Fibroblast of lung (primary cell): ENCODE measurements around the gene UNC13D. TPM values are rescaled to one million over a fixed set of nuclear protein-coding genes. Genes with fewer than 3 reads are reported as not detected.

Experiments
- DNase-seq, 2 donors: peaks; one replicate each; pipeline versions ENCODE4 v3.0.0 to v3.0.0-alpha.2; 2010; ENCODE audit warnings: low read depth in 2 of 2
- H2AFZ ChIP-seq: 2 replicates; pipeline ENCODE4 v1.5.1; 2012; ENCODE audit warnings: low read length, control low read depth, inconsistent platforms
- H3K27ac ChIP-seq: 2 replicates; pipeline ENCODE4 v1.5.1; 2011; ENCODE audit warnings: low read length, control low read depth; ENCODE audit not compliant: insufficient read depth
- H3K27me3 ChIP-seq: 2 replicates; pipeline ENCODE4 v1.5.1; 2011; ENCODE audit warnings: mild to moderate bottlenecking, low read length; ENCODE audit not compliant: control insufficient read depth, insufficient read depth
- H3K36me3 ChIP-seq: 2 replicates; pipeline ENCODE4 v1.5.1; 2011; ENCODE audit warnings: low read length; ENCODE audit not compliant: control insufficient read depth, insufficient read depth
- H3K4me1 ChIP-seq: 2 replicates; pipeline ENCODE4 v1.5.1; 2011; ENCODE audit warnings: low read length; ENCODE audit not compliant: control insufficient read depth, insufficient read depth; ENCODE audit errors: extremely low read depth
- H3K4me2 ChIP-seq: 2 replicates; pipeline ENCODE4 v1.5.1; 2011; ENCODE audit warnings: low read length, control low read depth; ENCODE audit not compliant: insufficient read depth; ENCODE audit errors: extremely low read depth
- H3K4me3 ChIP-seq, 4 experiments: fragments of 200-600 bp in 1 of 4; sonication (generic) in 1 of 4; replicated peaks in 1 of 4; 2 replicates each; pipeline ENCODE4 v1.5.1; 2011 to 2016; ENCODE audit warnings: low read length in 4 of 4, low read depth in 3 of 4, mild to moderate bottlenecking in 3 of 4, control low read depth in 2 of 4, inconsistent platforms in 1 of 4, mixed read lengths in 1 of 4; ENCODE audit not compliant: insufficient read depth in 1 of 4; ENCODE audit errors: control extremely low read depth in 1 of 4
- H3K79me2 ChIP-seq: 2 replicates; pipeline ENCODE4 v1.5.1; 2012; ENCODE audit warnings: mild to moderate bottlenecking, low read length, inconsistent platforms; ENCODE audit not compliant: control insufficient read depth, insufficient read depth
- H3K9ac ChIP-seq: 2 replicates; pipeline ENCODE4 v1.5.1; 2011; ENCODE audit warnings: mild to moderate bottlenecking, low read length, control low read depth; ENCODE audit not compliant: insufficient read depth
- H3K9me3 ChIP-seq: 2 replicates; pipeline ENCODE4 v1.5.1; 2012; ENCODE audit warnings: low read depth, low read length; ENCODE audit not compliant: control insufficient read depth, insufficient read depth
- H4K20me1 ChIP-seq: 2 replicates; pipeline ENCODE4 v1.5.1; 2011; ENCODE audit warnings: low read length; ENCODE audit not compliant: control insufficient read depth, insufficient read depth; ENCODE audit errors: extremely low read depth
- EZH2 ChIP-seq: IDR thresholded peaks from 2 replicates; pipeline ENCODE4 v1.5.1; 2012; ENCODE audit warnings: low read length, control low read depth, mild to moderate bottlenecking; ENCODE audit errors: missing control alignments
- polyA plus RNA-seq, 2 donors: library from polyadenylated mRNA; depleted of rRNA in 1 of 2; stranded (reverse) in 1 of 2; unstranded in 1 of 2; fragments of >200 nt; gene quantifications; 2 replicates each; pipeline ENCODE4 v1.2.1, GENCODE V29; 2011 to 2012; ENCODE audit warnings: missing spikeins in 1 of 2
- total RNA-seq: library from RNA; depleted of rRNA; stranded (reverse); fragments of >200 nt; gene quantifications from 2 replicates; pipeline ENCODE4 v1.2.1, GENCODE V29; 2014
- TF ChIP-seq, protein P1 (sequence below), 2 donors: IDR thresholded peaks in 1 of 2; conservative IDR thresholded peaks in 1 of 2; 1 replicate in 1 of 2; 2 replicates in 1 of 2; pipeline ENCODE4 v1.5.1; 2011 to 2012; ENCODE audit warnings: low read length in 2 of 2, control low read depth in 1 of 2, inconsistent platforms in 1 of 2, low read depth in 1 of 2, mild to moderate bottlenecking in 1 of 2

The UNC13D gene
- total and polyA plus RNA-seq, 2 donors (not counting 1 experiment from before 2014, with no cell fraction given): 0.22 to 1.5 TPM

DNA sequence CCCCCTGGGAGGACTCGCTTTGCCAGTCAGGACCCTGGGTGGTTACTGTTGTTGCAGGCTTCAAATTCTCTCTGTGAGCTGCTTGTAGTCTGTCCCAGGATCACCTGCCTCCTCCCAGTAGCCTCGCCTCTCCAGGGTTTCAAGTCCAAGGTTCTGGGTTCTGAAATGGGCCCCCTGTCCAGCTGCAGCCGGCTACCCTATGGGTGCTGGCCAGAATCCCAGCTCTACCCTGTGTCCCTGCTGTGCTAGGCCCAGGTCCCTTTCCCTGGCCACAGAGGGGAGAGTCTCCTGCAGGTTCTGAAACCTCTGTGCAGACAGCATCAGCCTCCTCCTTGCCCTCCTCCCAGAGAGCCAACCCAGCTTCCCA, 21.4 kb downstream of the UNC13D start:
- H3K9me3 ChIP-seq: no peaks in the 10 kb centered on the region
- no peak overlapping the region for H3K9ac ChIP-seq
- H3K4me1 ChIP-seq: no peaks in the 10 kb centered on the region
- H3K4me2 ChIP-seq: no peak overlapping the region
- TF ChIP-seq EZH2: no peak
- TF ChIP-seq, protein P1, sequence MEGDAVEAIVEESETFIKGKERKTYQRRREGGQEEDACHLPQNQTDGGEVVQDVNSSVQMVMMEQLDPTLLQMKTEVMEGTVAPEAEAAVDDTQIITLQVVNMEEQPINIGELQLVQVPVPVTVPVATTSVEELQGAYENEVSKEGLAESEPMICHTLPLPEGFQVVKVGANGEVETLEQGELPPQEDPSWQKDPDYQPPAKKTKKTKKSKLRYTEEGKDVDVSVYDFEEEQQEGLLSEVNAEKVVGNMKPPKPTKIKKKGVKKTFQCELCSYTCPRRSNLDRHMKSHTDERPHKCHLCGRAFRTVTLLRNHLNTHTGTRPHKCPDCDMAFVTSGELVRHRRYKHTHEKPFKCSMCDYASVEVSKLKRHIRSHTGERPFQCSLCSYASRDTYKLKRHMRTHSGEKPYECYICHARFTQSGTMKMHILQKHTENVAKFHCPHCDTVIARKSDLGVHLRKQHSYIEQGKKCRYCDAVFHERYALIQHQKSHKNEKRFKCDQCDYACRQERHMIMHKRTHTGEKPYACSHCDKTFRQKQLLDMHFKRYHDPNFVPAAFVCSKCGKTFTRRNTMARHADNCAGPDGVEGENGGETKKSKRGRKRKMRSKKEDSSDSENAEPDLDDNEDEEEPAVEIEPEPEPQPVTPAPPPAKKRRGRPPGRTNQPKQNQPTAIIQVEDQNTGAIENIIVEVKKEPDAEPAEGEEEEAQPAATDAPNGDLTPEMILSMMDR (conservative IDR thresholded peaks at IDR 0.05 in 1 of 2, IDR thresholded peaks at IDR 0.05 in 1 of 2; ENCODE audit: low read depth in 1 of 2, low read length in 2 of 2): no peak
- no peak for DNase-seq
- no peaks in the 10 kb centered on the region for H3K79me2 ChIP-seq
- H3K36me3 ChIP-seq: peaks cover 18% of the 10 kb centered on the region
- no peak overlapping the region for H2AFZ ChIP-seq
- H4K20me1 ChIP-seq: no peaks in the 10 kb centered on the region
- H3K4me3 ChIP-seq: no peak overlapping the region
- no peak overlapping the region for H3K27ac ChIP-seq
- H3K27me3 ChIP-seq: no peaks in the 10 kb centered on the region

DNA sequence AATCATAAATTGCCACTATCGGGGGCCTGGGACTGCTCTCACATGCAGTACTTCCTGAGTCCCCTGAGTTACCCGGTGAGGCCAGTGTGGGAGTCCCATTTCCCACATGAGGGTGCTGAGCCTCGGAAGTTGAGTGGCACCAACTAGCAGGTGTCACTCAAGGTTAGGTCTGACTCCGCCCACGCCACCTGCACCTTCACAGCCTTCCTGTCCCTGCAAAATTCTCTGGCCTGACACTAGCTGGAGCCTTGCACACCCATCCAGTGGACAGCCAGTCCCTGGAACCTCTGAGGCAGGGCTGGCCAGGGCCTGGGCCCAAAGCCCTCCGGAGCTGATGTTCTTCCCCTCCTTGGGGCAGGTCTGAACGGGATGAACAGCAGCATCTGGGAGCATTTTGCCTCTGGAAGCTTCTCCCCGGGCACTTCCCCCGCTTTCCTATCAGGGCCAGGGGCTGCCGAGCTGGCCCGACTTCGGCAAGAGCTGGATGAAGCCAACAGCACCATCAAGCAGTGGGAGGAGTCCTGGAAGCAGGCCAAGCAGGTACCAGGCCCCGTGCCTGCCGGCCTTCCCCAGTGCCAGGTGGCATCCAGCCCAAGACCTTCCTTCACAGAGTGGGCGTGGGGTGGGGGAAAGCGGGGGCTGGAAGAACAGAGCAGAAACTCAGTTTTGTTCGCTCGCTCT, 21.9 kb downstream of the UNC13D start:
- Histone ChIP-seq H3K4me1 (no peaks in the 10 kb centered on the region), H3K36me3 (peaks cover 18% of the 10 kb centered on the region), H2AFZ (no peak overlapping the region), H3K27me3 (no peaks in the 10 kb centered on the region), H3K4me3 (no peak overlapping the region), H3K79me2 (no peaks in the 10 kb centered on the region), H4K20me1 (no peaks in the 10 kb centered on the region), H3K9ac (no peak overlapping the region), H3K4me2 (no peak overlapping the region), H3K27ac (no peak overlapping the region), H3K9me3 (no peaks in the 10 kb centered on the region)
- no peak for TF ChIP-seq EZH2
- TF ChIP-seq, protein P1 (conservative IDR thresholded peaks at IDR 0.05 in 1 of 2, IDR thresholded peaks at IDR 0.05 in 1 of 2; ENCODE audit: low read depth in 1 of 2, low read length in 2 of 2): no peak
- DNase-seq: no peak

DNA sequence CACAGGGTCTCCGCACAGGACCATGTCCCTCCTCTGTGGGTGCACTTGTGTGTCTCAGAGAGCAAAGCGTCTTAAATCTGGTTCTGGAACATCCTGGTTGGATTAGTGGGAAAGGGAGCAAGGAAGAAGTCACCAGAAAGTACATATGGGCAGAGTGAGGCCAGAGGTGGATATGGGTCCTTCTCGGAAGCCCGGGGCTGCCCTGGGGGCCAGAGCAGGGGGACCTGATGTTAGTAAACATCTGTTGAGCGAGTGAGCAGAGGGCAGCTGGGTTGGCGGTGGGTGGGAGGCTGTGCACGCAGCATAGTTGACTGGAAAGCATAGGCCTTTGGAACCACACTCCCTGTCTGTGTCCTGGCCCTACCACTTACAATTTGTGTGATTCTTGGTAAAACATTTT, 22.7 kb downstream of the UNC13D start:
- no peak for DNase-seq
- no peak overlapping the region for H3K4me3 ChIP-seq
- no peaks in the 10 kb centered on the region for H3K27me3 ChIP-seq
- H3K79me2 ChIP-seq: no peaks in the 10 kb centered on the region
- H3K4me1 ChIP-seq: no peaks in the 10 kb centered on the region
- H2AFZ ChIP-seq: no peak overlapping the region
- no peaks in the 10 kb centered on the region for H4K20me1 ChIP-seq
- H3K9me3 ChIP-seq: no peaks in the 10 kb centered on the region
- no peak overlapping the region for H3K9ac ChIP-seq
- H3K36me3 ChIP-seq: peaks cover 19% of the 10 kb centered on the region
- H3K27ac ChIP-seq: no peak overlapping the region
- H3K4me2 ChIP-seq: no peak overlapping the region
- TF ChIP-seq EZH2: no peak
- TF ChIP-seq, protein P1 (conservative IDR thresholded peaks at IDR 0.05 in 1 of 2, IDR thresholded peaks at IDR 0.05 in 1 of 2; ENCODE audit: low read depth in 1 of 2, low read length in 2 of 2): no peak
